Fibroblast of pulmonary artery (primary cell): ENCODE data around the gene SLC25A48.

Experiments
- DNase-seq: peaks from one replicate; pipeline ENCODE4 v3.0.0-alpha.2; 2010; ENCODE audit warnings: low read depth
- H3K4me3 ChIP-seq: replicated peaks from 2 replicates; pipeline ENCODE4 v1.5.1; 2011; ENCODE audit warnings: low read depth, mild to moderate bottlenecking, control low read depth, low read length, moderate library complexity
- CTCF ChIP-seq: IDR thresholded peaks from 2 replicates; pipeline ENCODE4 v1.5.1; 2011; ENCODE audit warnings: mild to moderate bottlenecking, control low read depth, low read length, inconsistent platforms; ENCODE audit errors: missing control alignments

SLC25A48 gene

GRCh38 chr5:135866016-135866415 lies 31.6 kb downstream of the SLC25A48 start:
- no peak for TF ChIP-seq CTCF
- no peak for DNase-seq
- H3K4me3 ChIP-seq: no peak overlapping the region

- H3K4me3 ChIP-seq: no peak overlapping the region
- TF ChIP-seq CTCF: no peak
- no peak for DNase-seq
Observed at GRCh38 chr5:135867599-135867998, 33.1 kb downstream of the SLC25A48 start.

DNA sequence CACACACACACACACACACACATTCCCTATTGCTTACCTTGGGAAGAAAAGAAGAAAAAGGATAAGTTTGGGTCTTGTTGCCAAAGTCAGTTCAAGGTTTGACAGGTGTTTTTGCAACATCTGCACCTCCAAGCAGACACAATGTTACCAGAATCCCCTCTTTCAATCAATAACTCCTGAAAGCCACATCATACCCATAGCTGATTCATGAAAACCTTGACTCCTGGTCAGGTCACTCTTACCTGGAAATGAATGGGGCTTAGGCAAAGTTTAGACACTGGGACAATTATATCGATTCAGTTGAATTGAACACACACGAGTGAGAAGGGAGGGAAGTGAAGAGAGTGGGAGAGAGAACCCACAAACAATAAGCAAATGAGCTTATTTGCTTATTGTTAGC lies 34.2 kb downstream of the SLC25A48 start:
- TF ChIP-seq CTCF: no peak
- no peak overlapping the region for H3K4me3 ChIP-seq
- DNase-seq: no peak

DNA sequence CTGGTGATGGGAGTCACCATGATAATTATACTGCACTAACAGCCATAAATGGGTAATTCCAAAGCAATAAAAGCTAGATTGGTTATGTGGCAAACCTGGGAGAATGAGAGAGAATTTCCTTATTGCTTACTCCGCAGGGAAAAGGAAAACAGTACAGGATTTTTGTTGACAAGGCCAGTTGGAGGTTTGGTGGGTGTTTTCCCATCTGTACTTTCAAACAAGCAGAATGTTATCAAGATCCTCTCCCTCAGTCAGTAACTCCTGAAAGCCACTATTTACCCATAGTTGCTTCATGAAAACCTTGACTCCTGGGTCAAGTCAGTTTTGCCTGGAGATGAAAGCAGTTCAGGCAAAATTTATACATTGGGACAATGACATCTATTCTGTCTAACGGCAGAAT lies 34.8 kb downstream of the SLC25A48 start:
- DNase-seq: no peak
- no peak for TF ChIP-seq CTCF
- H3K4me3 ChIP-seq: no peak overlapping the region

GRCh38 chr5:135869935-135870334 lies 35.5 kb downstream of the SLC25A48 start:
- TF ChIP-seq CTCF: no peak
- no peak overlapping the region for H3K4me3 ChIP-seq
- no peak for DNase-seq

DNA sequence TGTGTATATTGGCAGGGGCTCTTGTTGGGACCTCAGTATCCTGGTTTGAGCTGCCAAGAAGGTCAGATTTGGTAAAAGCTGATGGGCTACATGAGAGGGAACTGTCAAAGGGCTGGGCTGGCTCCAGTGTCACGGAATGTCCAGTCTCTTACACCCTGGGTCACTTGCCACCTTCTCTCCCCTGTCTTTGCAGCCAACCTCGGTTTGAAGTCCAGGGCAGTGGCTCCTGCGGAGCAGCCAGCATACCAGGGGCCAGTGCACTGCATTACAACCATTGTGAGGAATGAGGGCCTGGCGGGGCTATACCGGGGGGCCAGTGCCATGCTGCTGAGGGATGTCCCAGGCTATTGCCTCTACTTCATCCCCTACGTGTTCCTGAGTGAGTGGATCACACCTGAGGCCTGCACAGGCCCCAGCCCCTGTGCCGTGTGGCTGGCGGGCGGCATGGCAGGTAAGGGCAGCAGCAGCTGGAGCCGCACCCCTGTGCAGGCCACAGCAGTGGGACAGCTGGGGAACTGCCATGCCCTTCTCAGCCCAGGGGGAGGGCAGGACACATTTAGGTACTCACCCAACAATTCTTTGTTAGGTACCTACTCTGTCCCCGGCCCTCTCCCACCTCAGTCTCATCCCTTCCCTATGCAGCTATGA lies 36.9 kb downstream of the SLC25A48 start:
- no peak overlapping the region for H3K4me3 ChIP-seq
- TF ChIP-seq CTCF: no peak
- DNase-seq: no peak

DNA sequence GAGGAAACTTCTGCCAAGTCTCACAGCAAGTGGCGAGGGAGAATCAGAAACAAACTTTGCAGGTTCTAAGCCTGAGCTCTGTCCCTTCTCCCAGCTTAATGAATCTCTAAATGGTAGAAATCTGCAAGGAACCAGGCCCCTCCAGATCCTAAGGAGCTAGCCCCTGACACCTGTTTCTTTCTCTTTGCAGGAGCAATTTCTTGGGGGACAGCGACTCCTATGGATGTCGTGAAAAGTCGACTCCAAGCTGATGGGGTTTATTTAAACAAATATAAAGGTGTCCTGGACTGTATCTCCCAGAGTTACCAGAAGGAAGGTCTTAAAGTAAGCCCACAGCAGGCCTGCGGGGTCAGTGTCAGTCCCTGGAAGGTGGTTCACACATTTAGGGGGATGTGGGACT lies 39.4 kb downstream of the SLC25A48 start:
- H3K4me3 ChIP-seq: no peak overlapping the region
- no peak for DNase-seq
- no peak for TF ChIP-seq CTCF
